GM12878 (cell line): ENCODE measurements around the gene FGF19. TPM values are rescaled to one million over a fixed set of nuclear protein-coding genes. Genes with fewer than 3 reads are reported as not detected.

Source experiments
- ATAC-seq: fragments of 200-7000 bp; cut with Tn5 transposase; 3 replicates; pipeline ENCODE4 v1.9.1; 2020; ENCODE audit warnings: mild to moderate bottlenecking, moderate library complexity
- BruUV-seq: library from RNA; stranded (reverse); fragments of 400-500 nt; replicated peaks from 2 replicates; lab custom pipeline; 2021; lab: Mats Ljungman, UMichigan
- CTCF ChIA-PET: fragments of 300-600 bp; sonication (Branson Sonifier 250); formaldehyde crosslinking; extraction: SDS; loops from one replicate; lab custom pipeline; 2021; ENCODE audit warnings: inconsistent platforms; lab: Yijun Ruan, JAX
- POLR2A ChIA-PET: fragments of 350-600 bp; formaldehyde crosslinking; extraction: SDS; loops from one replicate; lab custom pipeline; 2021; ENCODE audit warnings: inconsistent platforms; lab: Charles Lee
- RAD21 ChIA-PET: fragments of 300-600 bp; sonication (Branson Sonifier 250); formaldehyde crosslinking; loops from one replicate; lab custom pipeline; 2023; ENCODE audit warnings: antibody characterized with exemption; ENCODE audit not compliant: unreplicated experiment; lab: Charles Lee
- SMC1A ChIA-PET: fragments of 300-600 bp; sonication (Branson Sonifier 250); formaldehyde crosslinking; loops from one replicate; lab custom pipeline; 2023; ENCODE audit not compliant: unreplicated experiment, uncharacterized antibody; lab: Charles Lee
- DNase-seq: peaks from one replicate; pipeline ENCODE4 v3.0.0-alpha.2; 2011; ENCODE audit warnings: low read depth, low spot score
- FAIRE-seq: peaks from 3 replicates; lab custom pipeline; 2011; peaks lifted over from hg19 to GRCh38; lab: Jason Lieb, UNC
- H2AFZ ChIP-seq: 2 replicates; pipeline ENCODE4 v1.6.0; 2011; ENCODE audit warnings: low read depth, low read length, control low read depth; ENCODE audit not compliant: control insufficient read depth
- H3K27ac ChIP-seq: 2 replicates; pipeline ENCODE4 v1.5.1; 2011; ENCODE audit warnings: control low read depth; ENCODE audit not compliant: control insufficient read depth, insufficient read depth
- H3K27me3 ChIP-seq, 2 experiments: replicated peaks in 1 of 2; 2 replicates each; pipeline versions ENCODE4 v1.6.0 to v1.6.1; 2011; ENCODE audit warnings: low read length in 1 of 2; ENCODE audit not compliant: control insufficient read depth in 2 of 2, insufficient read depth in 2 of 2
- H3K36me3 ChIP-seq, 2 experiments: 2 replicates each; pipeline ENCODE4 v1.5.1; 2011; ENCODE audit warnings: low read length in 1 of 2; ENCODE audit not compliant: control insufficient read depth in 2 of 2, insufficient read depth in 2 of 2
- H3K4me1 ChIP-seq: 2 replicates; pipeline ENCODE4 v1.6.1; 2011; ENCODE audit warnings: mild to moderate bottlenecking, low read length, moderate library complexity, mixed read lengths; ENCODE audit not compliant: control insufficient read depth, insufficient read depth
- H3K4me2 ChIP-seq: 2 replicates; pipeline ENCODE4 v1.6.0; 2011; ENCODE audit warnings: control low read depth; ENCODE audit not compliant: control insufficient read depth, insufficient read depth
- H3K4me3 ChIP-seq: fragments of 200-600 bp; sonication (generic); 2 replicates; pipeline ENCODE4 v1.5.1; 2016
- H3K79me2 ChIP-seq: 2 replicates; pipeline ENCODE4 v1.6.0; 2011; ENCODE audit warnings: low read length; ENCODE audit not compliant: control insufficient read depth, insufficient read depth
- H3K9ac ChIP-seq: 2 replicates; pipeline ENCODE4 v1.8.0; 2011; ENCODE audit warnings: low read length, control low read depth, mixed read lengths; ENCODE audit not compliant: control insufficient read depth, insufficient read depth
- H3K9me3 ChIP-seq: replicated peaks from 3 replicates; pipeline ENCODE4 v1.5.1; 2011; ENCODE audit warnings: mild to moderate bottlenecking, low read length; ENCODE audit not compliant: control insufficient read depth, insufficient read depth
- H4K20me1 ChIP-seq: 2 replicates; pipeline ENCODE4 v1.6.0; 2011; ENCODE audit not compliant: control insufficient read depth, insufficient read depth
- ESRRA ChIP-seq: IDR thresholded peaks from 2 replicates; pipeline ENCODE4 v1.6.1; 2012; ENCODE audit warnings: mild to moderate bottlenecking, low read length, improper control_type of control experiment
- FOXK2 ChIP-seq: fragments of 450-650 bp; IDR thresholded peaks from 2 replicates; pipeline ENCODE4 v1.6.1; 2017; ENCODE audit warnings: mild to moderate bottlenecking, moderate library complexity
- GABPA ChIP-seq: IDR thresholded peaks from 2 replicates; pipeline ENCODE4 v1.6.1; 2014; ENCODE audit warnings: antibody characterized with exemption, low read depth, mild to moderate bottlenecking, inconsistent platforms
- GATAD2B ChIP-seq: fragments of 450-650 bp; conservative IDR thresholded peaks from 2 replicates; pipeline ENCODE4 v1.6.1; 2017; ENCODE audit warnings: low read depth, mild to moderate bottlenecking, moderate library complexity
- HCFC1 ChIP-seq: fragments of 150-350 bp; IDR thresholded peaks from 2 replicates; pipeline ENCODE4 v1.6.1; 2014; ENCODE audit warnings: low read length
- KLF5 ChIP-seq: fragments of 450-650 bp; IDR thresholded peaks from 2 replicates; pipeline ENCODE4 v1.6.1; 2014; ENCODE audit warnings: mild to moderate bottlenecking; ENCODE audit not compliant: partially characterized antibody
- NFYB ChIP-seq: IDR thresholded peaks from 2 replicates; pipeline ENCODE4 v1.6.1; 2011; ENCODE audit warnings: low read depth, mild to moderate bottlenecking, low read length, improper control_type of control experiment, moderate library complexity; ENCODE audit not compliant: insufficient read depth
- PAX5 ChIP-seq: IDR thresholded peaks from 2 replicates; pipeline ENCODE4 v1.6.1; 2011; ENCODE audit warnings: low read depth, low read length, borderline replicate concordance
- RAD21 ChIP-seq: IDR thresholded peaks from 2 replicates; pipeline ENCODE4 v1.6.1; 2011; ENCODE audit warnings: mild to moderate bottlenecking, low read depth, low read length, moderate library complexity; ENCODE audit not compliant: insufficient read depth
- SIN3A ChIP-seq: IDR thresholded peaks from 2 replicates; pipeline ENCODE4 v1.6.1; 2012; ENCODE audit warnings: low read depth, low read length, improper control_type of control experiment
- STAT3 ChIP-seq: IDR thresholded peaks from 2 replicates; pipeline ENCODE4 v1.6.1; 2011; ENCODE audit warnings: low read depth, low read length, improper control_type of control experiment
- TBL1XR1 ChIP-seq: IDR thresholded peaks from 2 replicates; pipeline ENCODE4 v1.6.1; 2012; ENCODE audit warnings: low read depth, low read length, improper control_type of control experiment
- YY1 ChIP-seq: IDR thresholded peaks from 2 replicates; pipeline ENCODE4 v1.6.1; 2011; ENCODE audit warnings: low read depth, mild to moderate bottlenecking, low read length
- ZSCAN29 ChIP-seq: fragments of 450-650 bp; IDR thresholded peaks from 2 replicates; pipeline ENCODE4 v1.6.1; 2017; ENCODE audit warnings: mild to moderate bottlenecking, moderate library complexity
- WGBS: methylation state at CpG from one replicate; pipeline ENCODE4 v1.1.6; 2016; ENCODE audit warnings: low lambda C conversion rate; ENCODE audit not compliant: insufficient replicate concordance, insufficient coverage; ENCODE audit errors: missing lambda C conversion rate; 5-methylcytosine and 5-hydroxymethylcytosine counted together
- in situ Hi-C: fragments of 300-500 bp; cut with MboI; formaldehyde crosslinking; loops from 9 replicates; pipeline ENCODE4 v1.14.3; 2018; ENCODE audit warnings: mixed read lengths
- intact Hi-C: fragments of 100-400 bp; cut with micrococcal nuclease; formaldehyde crosslinking; loops from one replicate; pipeline ENCODE4 v1.14.2; 2022; ENCODE audit not compliant: unreplicated experiment
- polyA plus RNA-seq, 11 experiments: library from polyadenylated mRNA; depleted of rRNA in 4 of 11; unstranded in 6 of 11; stranded (reverse) in 5 of 11; fragments of >200 nt; fragmentation: Nextera tagmentation in 4 of 11; fragmentation: Illumina TruSeq in 1 of 11; extraction: Ambion mirVana in 4 of 11; extraction: Trizol in 1 of 11; gene quantifications; 1 replicate in 1 of 11; 2 replicates in 10 of 11; pipeline versions ENCODE4 v1.2.1 to v1.2.3, GENCODE V29; 2011 to 2016; ENCODE audit warnings: inconsistent platforms in 2 of 11, missing spikeins in 2 of 11, low read depth in 1 of 11
- total RNA-seq, 4 experiments: library from RNA; depleted of rRNA in 3 of 4; stranded (reverse); fragments of >200 nt in 3 of 4; fragmentation: Illumina TruSeq in 1 of 4; extraction: Trizol in 1 of 4; gene quantifications; 2 replicates each; pipeline versions ENCODE4 v1.2.1 to v1.2.3, GENCODE V29; 2013 to 2021
- TF ChIP-seq, protein P1 (sequence below): fragments of 450-650 bp; IDR thresholded peaks from 2 replicates; pipeline ENCODE4 v1.6.1; 2017; ENCODE audit warnings: borderline replicate concordance
- TF ChIP-seq, protein P2 (sequence below): fragments of 450-650 bp; IDR thresholded peaks from 2 replicates; pipeline ENCODE4 v1.6.1; 2016; ENCODE audit warnings: mild to moderate bottlenecking, moderate library complexity, borderline replicate concordance
- TF ChIP-seq, protein P3 (sequence below): IDR thresholded peaks from 2 replicates; pipeline ENCODE4 v1.6.1; 2012; ENCODE audit warnings: low read length, inconsistent platforms

Gene FGF19
- total and polyA plus RNA-seq, 10 of the 15 experiments (the other 5 are each of a cell fraction or from before 2014, with no cell fraction given), result 0.08 TPM; not detected in 9

DNA sequence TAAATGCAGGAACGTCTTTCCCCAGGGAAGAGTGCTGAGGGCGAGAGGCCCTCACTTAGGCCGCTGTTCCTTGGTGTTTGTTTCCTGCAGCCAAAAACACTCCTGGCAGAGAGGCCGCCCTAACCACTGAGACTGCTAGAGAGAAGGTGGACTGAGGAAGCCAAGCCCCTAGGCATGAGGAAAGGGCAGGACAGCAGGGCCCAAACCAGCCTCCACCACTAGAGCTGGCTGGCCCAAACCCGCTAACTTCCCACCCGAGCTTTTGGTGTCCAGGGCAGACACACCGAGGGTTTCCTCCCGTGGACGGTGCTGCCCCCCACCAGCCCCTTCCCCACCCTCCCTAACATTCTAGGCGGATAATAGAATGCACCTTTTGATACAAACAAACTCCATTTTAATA is 6.0 kb downstream of the FGF19 start (continued):
- TF ChIP-seq, protein P1, sequence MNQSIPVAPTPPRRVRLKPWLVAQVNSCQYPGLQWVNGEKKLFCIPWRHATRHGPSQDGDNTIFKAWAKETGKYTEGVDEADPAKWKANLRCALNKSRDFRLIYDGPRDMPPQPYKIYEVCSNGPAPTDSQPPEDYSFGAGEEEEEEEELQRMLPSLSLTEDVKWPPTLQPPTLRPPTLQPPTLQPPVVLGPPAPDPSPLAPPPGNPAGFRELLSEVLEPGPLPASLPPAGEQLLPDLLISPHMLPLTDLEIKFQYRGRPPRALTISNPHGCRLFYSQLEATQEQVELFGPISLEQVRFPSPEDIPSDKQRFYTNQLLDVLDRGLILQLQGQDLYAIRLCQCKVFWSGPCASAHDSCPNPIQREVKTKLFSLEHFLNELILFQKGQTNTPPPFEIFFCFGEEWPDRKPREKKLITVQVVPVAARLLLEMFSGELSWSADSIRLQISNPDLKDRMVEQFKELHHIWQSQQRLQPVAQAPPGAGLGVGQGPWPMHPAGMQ, result no peak
- TF ChIP-seq KLF5, result no peak
- no peak for TF ChIP-seq FOXK2
- TF ChIP-seq SIN3A, result no peak
- no peak for TF ChIP-seq STAT3
- no peak for TF ChIP-seq ZSCAN29
- TF ChIP-seq TBL1XR1, result no peak
- no peak for TF ChIP-seq ESRRA

DNA sequence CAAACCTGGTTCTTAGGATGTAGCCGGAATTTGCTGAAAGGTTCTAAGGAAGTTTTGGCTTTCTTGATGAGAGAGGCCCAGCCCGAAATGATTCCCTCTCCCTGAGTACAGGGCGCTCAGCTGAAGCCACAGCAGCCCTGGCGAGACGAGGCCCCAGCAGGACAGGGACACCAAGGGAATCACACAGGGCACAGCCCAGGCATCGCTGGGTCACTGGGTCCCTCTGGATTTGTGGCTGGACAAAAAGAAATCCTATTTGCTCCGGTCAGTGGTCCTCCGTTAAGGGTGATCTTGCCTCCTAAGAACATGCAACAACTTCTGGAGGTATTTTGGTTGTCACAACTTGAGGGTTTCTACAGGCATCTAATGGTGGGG is 6.4 kb downstream of the FGF19 start:
- no peak overlapping the region for H2AFZ ChIP-seq
- DNase-seq (no peak), ATAC-seq (no peak), FAIRE-seq (no peak)
- no peaks in the 10 kb centered on the region for H3K9me3 ChIP-seq
- H3K36me3 ChIP-seq, result no peaks in the 10 kb centered on the region
- no peak overlapping the region for H3K4me2 ChIP-seq
- SMC1A ChIA-PET, result no interaction called here
- no peak overlapping the region for H3K9ac ChIP-seq
- in situ Hi-C loops (no loop called here), intact Hi-C loops (no loop called here)
- H3K27ac ChIP-seq, result no peak overlapping the region
- WGBS, result 49% methylated on average over 8 of the region's 8 CpGs
- CTCF ChIA-PET, result no interaction called here
- POLR2A ChIA-PET, result no interaction called here
- H3K4me1 ChIP-seq, result no peaks in the 10 kb centered on the region; the same call in 1 of the 2 replicates
- no peaks in the 10 kb centered on the region for H4K20me1 ChIP-seq
- H3K79me2 ChIP-seq, result no peaks in the 10 kb centered on the region
- H3K27me3 ChIP-seq, result peaks cover 7% of the 10 kb centered on the region in 2 experiments
- no peak overlapping the region for H3K4me3 ChIP-seq
- BruUV-seq, result no TSS peak
- RAD21 ChIA-PET, result no interaction called here
- TF ChIP-seq ZSCAN29 (no peak), TBL1XR1 (no peak), GABPA (no peak), NFYB (no peak), PAX5 (no peak), RAD21 (no peak), HCFC1 (no peak), YY1 (no peak), GATAD2B (no peak)
- TF ChIP-seq, protein P1, result no peak
- TF ChIP-seq, protein P2, sequence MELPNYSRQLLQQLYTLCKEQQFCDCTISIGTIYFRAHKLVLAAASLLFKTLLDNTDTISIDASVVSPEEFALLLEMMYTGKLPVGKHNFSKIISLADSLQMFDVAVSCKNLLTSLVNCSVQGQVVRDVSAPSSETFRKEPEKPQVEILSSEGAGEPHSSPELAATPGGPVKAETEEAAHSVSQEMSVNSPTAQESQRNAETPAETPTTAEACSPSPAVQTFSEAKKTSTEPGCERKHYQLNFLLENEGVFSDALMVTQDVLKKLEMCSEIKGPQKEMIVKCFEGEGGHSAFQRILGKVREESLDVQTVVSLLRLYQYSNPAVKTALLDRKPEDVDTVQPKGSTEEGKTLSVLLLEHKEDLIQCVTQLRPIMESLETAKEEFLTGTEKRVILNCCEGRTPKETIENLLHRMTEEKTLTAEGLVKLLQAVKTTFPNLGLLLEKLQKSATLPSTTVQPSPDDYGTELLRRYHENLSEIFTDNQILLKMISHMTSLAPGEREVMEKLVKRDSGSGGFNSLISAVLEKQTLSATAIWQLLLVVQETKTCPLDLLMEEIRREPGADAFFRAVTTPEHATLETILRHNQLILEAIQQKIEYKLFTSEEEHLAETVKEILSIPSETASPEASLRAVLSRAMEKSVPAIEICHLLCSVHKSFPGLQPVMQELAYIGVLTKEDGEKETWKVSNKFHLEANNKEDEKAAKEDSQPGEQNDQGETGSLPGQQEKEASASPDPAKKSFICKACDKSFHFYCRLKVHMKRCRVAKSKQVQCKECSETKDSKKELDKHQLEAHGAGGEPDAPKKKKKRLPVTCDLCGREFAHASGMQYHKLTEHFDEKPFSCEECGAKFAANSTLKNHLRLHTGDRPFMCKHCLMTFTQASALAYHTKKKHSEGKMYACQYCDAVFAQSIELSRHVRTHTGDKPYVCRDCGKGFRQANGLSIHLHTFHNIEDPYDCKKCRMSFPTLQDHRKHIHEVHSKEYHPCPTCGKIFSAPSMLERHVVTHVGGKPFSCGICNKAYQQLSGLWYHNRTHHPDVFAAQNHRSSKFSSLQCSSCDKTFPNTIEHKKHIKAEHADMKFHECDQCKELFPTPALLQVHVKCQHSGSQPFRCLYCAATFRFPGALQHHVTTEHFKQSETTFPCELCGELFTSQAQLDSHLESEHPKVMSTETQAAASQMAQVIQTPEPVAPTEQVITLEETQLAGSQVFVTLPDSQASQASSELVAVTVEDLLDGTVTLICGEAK, result no peak
- TF ChIP-seq, protein P3, sequence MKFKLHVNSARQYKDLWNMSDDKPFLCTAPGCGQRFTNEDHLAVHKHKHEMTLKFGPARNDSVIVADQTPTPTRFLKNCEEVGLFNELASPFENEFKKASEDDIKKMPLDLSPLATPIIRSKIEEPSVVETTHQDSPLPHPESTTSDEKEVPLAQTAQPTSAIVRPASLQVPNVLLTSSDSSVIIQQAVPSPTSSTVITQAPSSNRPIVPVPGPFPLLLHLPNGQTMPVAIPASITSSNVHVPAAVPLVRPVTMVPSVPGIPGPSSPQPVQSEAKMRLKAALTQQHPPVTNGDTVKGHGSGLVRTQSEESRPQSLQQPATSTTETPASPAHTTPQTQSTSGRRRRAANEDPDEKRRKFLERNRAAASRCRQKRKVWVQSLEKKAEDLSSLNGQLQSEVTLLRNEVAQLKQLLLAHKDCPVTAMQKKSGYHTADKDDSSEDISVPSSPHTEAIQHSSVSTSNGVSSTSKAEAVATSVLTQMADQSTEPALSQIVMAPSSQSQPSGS, result no peak
